ENCODE measurements around the gene ACTR8. TPM values are rescaled to one million over a fixed set of nuclear protein-coding genes. Genes with fewer than 3 reads are reported as not detected.

Gene ACTR8
- polyA plus RNA-seq, 3 donors: 40.7 to 42.6 (median 41.7) TPM

DNA sequence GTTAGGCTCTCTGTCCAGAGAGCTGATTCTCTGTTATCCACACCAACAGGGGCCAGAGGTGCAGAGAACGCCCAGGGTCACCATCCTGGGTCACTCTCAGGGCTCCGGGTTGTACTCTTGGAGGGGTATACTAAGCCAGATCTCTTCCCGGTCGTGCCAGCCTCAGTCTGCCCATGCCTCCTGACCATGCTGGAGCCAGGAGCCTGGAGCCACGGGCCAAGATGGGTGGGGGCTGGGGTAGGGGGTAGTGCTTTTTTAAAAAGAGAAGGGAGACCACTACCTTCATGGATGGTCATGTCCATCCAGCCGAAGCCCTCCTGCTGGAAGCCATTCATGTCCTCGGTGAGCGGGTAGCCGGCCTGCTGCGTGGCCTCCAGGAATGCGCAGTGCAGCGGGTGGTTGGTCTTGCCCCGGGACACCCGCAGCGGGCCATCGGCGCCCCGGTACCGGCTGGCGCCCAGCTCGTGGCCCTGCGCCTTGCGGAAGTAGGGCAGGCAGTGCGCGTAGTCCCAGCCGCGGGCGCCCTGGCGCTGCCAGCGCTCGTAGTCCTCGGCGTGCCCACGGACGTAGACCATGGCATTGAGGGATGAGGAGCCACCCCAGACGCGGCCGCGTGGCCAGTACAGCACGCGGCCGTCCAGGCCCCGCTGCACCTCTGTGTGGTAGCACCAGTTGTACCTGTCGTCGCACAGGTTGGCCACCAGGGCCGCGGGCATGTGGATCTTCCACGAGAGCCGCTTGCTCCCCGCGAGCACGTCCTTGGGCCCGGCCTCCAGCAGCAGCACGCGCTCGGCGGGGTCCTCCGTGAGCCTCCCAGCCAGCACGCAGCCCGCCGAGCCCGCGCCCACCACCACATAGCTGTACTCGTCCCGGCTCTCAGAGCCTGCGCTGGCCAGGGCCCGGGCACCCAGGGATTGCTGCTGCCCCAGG is 58.7 kb downstream of the ACTR8 start:
- DNase-seq (ENCODE audit: extremely low read depth in 1 of 11, low read depth in 9 of 11, low spot score in 4 of 11): no peak

DNA sequence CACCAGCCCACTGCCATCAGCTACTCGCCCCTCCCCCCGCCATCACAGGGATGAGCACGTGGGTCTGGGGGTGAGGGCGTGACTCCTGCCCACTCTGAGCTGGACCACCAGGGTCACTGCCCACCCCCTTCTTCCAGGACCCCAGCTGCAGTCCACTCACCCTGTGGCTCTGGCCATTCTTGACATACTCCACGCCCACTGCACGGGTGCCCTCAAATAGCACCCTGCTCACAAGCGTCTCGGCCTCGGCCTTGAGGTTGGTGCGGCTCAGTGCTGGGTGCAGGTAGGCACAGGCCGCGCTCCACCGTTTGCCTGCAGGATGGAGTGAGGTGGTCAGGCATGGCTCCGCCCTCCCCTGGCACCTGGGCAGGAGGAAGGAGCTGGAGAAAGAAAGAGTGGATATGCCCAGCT is 59.6 kb downstream of the ACTR8 start:
- DNase-seq (ENCODE audit: extremely low read depth in 1 of 11, low read depth in 9 of 11, low spot score in 4 of 11): no peak

DNA sequence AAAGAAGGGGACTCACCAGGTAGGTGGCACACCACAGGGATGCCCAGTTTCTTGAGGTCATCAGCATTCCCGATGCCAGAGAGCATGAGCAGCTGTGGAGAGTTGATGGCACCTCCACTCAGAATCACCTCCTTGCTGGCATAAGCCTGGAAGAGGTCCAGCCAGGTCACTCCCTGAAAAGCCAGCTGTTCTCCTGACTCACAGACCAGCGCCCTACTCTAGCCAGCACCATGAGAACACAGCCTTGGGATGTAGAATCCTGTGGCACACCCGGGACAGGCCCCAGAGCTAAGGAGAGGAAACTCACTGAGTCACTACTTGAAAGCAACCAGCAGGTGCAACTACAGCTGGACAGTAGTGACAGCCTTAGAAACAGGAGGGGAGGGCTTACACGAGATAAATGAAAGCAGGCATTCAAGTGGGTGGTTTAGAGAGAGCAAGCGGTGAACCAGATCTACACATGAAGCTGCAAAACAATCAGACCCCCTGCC is 60.3 kb downstream of the ACTR8 start:
- no peak for DNase-seq (ENCODE audit: extremely low read depth in 1 of 11, low read depth in 9 of 11, low spot score in 4 of 11)

DNA sequence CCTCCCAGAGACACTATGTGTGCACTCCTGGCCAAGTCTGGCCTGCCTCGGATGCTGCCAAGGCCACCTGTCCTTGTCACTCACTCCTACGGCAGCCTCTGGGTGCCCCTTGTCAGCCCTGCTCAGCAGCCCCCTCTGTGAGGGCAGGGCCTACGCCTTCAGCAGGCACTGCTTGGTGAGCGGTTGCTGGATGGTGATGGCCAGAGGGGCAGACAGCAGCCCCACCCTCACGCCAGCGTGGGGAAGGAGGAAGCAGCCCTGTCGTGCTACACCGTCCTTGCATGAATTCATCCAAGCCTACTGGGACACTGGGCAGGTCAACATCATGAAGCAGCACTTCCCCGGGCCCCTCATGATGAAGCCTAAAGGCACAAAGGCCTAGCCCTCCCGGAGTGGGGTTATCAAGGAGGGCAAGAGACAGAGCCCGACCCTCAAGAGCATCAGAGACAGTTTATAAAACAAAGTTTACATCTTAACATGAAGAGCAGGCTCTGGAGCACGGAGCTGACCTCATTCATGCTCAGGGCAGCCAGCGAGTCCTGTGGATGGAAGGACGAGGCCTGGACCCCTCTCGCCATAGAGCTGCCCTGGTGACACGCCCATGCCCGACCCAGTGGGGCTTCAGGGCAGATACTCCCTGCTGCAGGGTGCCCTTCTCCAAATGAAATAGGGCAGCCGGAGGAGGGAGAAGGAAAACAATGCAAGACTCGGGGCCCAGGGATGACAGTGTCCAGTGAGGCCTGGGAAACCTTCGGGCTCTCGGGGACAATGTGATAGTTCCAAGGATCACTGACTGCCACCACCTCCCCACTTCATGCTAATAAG is 61.0 kb downstream of the ACTR8 start:
- DNase-seq (ENCODE audit: extremely low read depth in 1 of 11, low read depth in 9 of 11, low spot score in 4 of 11): no peak

DNA sequence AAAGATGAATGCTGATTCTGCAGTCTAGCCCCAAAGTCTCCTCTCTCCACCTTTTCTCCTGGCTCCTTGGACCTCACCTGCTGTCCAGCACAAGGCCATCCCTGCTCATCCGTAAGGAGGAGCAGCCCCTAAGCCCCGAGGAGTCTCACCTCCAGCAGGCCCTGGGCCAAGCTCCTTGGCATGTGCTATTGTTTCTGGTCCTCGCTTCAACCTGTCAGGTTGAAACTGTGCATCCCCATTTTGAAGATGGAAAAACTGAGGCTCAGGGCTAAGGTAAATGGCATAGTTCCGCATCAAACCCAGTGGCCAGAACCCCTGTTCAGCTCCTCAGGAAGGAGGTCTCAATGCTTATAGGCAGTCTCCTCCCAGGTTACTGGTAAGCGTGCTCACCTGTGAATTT is 61.9 kb downstream of the ACTR8 start:
- DNase-seq (ENCODE audit: extremely low read depth in 1 of 11, low read depth in 9 of 11, low spot score in 4 of 11): no peak

DNA sequence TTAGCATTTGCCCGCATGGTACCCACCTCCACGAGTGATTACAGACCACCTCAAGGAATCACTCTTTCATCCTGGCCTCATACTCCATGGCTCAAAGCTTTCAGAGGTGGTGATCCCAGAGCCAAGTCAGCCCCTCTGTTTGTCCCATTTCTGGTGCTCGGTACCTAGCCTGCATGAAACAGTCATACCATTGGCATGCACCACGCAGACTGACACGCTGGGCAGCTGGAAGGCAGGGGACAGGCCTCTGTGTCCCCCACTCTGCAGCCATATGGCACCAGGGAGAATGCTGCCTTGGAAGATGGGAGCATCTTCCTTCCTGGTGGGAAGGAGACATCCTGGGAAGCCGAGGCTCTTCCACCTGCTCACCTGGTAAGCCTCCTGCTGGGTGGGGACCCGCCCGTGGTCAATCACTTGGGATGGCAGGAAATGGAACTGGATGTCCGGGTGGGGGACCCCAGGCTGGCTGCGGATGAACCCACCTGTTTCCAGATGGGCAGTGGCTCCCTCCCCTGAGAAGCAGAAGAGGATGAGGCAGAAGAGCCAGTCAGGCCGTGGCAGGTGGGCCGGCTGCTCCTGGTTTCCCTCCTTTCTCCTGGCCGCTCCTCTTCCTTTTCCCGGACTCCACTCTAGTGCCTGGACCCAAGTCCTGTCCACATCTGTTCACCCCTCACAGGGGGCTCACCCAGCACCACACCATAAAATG is 62.6 kb downstream of the ACTR8 start:
- DNase-seq (ENCODE audit: extremely low read depth in 1 of 11, low read depth in 9 of 11, low spot score in 4 of 11): no peak

DNA sequence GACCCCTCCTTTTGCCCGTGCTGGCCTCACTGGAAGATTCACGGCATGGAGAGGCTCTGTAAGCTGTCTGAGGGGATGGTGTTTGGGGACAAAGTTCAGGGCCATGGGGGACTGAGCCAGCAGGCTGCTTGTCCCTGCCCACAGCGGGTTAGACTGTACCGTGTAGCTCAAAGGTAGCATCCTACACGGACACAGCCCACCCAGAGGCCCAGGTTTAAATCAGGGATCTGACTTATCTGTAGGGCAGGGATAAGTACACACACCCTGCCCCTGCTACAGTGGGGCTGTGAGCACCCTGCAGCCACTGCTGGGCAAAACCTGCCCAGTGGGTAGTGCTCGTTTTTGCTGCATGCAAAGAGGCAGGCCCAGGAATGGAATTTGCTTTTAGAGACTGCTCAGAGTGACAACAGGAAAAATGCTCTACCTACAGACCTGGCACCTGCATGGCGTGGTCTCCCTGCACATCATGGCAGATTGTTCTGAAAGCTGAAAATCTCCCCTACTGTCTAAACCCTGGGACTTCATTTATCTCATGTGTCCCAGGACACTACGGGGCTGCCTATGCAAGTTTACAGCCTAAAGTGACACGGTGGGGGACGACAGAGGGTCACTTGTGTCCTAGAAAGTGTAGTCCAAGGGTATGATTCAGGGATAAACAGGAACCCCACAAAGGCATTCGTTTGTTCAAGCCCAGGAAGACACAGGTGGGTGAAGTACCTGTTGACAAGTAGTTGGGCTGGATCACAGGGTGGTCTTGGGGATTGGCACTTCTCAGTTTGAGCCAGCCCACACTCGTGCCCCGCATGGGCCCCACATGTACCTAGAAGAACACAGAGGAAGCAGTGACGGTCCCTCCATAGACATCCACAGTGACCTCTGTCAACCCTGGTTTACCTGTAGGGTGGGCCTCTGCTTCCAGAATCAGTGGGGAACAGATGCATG is 63.5 kb downstream of the ACTR8 start:
- DNase-seq (ENCODE audit: extremely low read depth in 1 of 11, low read depth in 9 of 11, low spot score in 4 of 11): no peak

DNA sequence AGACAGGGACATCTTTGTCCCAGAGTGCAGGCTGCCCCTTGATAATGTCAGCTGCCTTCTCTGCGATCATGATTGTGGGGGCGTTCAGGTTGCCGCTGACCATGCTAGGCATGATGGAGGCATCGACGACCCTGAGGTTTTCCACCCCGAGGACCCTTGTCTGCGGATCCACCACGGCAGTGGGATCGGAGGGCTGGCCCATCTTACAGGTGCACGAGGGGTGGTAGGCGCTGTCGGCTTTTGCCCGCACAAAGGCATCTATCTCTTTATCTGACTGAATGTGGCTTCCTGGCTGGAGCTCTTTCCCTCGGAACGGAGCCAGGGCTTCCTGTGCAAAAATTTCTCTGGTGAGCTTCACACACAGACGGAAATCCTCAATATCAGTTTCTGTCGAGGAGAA is 64.1 kb downstream of the ACTR8 start:
- DNase-seq (ENCODE audit: extremely low read depth in 1 of 11, low read depth in 9 of 11, low spot score in 4 of 11): no peak

DNA sequence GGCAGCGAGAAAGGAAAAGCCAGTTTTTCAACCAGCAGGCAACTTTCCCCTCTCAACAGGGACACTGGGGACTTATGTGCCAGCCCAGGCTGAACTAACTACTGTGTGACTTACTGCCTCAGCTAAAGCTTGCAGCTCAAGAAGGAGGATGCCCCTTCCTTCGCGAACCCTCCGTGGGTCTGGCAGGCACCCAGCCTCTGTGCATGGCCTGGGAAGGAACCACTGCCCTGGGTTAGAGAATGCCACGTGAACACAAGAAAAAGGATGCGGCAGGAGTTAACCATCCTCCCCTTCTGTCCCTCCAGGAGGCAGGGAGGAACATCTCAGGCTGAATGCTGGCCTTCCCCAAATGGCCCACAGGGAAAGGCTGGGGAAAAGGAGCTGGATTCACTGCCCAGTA is 64.7 kb downstream of the ACTR8 start:
- no peak for DNase-seq (ENCODE audit: extremely low read depth in 1 of 11, low read depth in 9 of 11, low spot score in 4 of 11)

Other genes starting within 250 kb of the ACTR8 start
- gene CHDH, start 35.7 kb downstream of the ACTR8 start, polyA plus RNA-seq (ENCODE audit: insufficient read length in 3 of 3): 1 to 10 TPM; 8.5 to 9.2 (median 8.7) TPM
- 10 to 100 TPM; 13.7 to 16.7 (median 15.0) TPM for gene IL17RB, start 35.6 kb downstream of the ACTR8 start, polyA plus RNA-seq (ENCODE audit: insufficient read length in 3 of 3)
- gene SELENOK, start 9.7 kb upstream of the ACTR8 start, polyA plus RNA-seq (ENCODE audit: insufficient read length in 3 of 3): 10 to 100 TPM; 72.5 to 93.8 (median 77.9) TPM
- 1 to 10 TPM; 1.2 to 1.9 (median 1.7) TPM for gene CACNA2D3, start 240.4 kb upstream of the ACTR8 start, polyA plus RNA-seq (ENCODE audit: insufficient read length in 3 of 3)